CD4-positive, alpha-beta T cell treated with Interleukin-6 at 100 ng/mL for 8 hours (primary cell): ENCODE measurements around the gene H1-8.

ENCODE experiments used
- DNase-seq: peaks from one replicate; pipeline ENCODE4 v3.0.0-alpha.2; 2020; ENCODE audit warnings: mixed read lengths, low spot score

Gene H1-8

DNA sequence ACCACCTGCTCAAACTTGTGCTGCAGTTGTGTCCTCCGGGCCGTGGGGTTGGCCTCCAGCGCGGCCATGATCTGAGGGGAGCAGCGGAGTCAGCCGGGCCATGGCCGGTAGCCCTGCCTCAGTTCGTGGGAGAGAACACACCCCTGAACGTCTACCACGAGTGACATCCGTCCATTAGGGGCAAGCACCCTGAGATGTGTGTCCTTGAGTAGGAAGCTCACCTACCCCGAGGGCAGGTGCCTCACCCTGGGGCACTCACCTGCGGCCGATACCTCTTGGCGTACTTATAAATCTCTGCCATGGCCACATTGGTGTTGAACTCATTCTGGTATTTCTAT lies 13.4 kb downstream of the H1-8 start:
- no peak for DNase-seq

DNA sequence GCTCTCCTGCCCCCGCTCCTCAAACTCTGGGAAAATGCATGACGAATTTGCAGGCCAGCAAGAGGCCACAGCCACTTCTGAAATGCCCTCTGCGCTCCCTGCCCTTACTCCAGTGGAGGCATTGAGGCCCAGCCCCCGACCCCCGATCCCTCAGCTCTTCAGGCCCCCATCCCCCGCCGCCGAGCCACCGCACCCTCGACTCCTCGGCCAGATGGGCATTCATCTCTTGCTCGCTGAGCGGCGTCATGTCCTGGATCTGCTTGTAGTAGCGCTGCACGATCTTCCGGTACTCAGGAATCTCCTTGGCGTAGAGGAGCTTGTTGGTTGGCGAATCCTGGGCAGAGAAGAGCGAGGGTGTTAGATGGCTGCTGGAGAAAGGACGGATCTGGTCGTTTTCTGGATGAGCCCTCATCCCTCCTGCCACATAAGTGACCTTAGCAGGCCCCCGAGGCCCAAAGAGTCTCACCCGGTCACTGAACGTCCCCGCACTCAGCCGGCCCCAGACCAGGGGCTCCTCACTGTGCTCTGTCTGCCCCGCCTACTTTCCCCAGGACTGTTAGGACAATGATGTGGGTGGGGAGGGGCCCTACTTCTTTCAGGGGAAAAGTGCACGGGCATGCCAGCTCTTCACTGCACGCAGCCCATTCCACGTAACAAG lies 14.0 kb downstream of the H1-8 start:
- DNase-seq = no peak

DNA sequence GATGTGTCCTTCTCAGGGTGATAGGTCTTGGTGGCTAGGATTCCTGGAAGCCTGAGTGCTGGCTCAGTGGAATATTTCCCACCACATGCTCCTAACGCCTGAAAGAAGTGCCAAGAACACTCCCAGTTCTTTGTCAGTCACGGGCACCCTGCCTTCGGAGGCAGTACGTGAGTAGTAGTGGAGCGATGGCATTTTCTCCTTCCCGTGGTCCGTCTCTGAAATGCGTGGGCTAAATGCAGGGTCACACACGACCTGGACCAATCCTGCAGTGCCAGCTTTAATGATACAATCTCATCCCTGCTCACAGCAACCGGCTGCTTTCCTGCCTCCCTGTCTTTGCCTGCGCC lies 14.5 kb downstream of the H1-8 start:
- no peak for DNase-seq

DNA sequence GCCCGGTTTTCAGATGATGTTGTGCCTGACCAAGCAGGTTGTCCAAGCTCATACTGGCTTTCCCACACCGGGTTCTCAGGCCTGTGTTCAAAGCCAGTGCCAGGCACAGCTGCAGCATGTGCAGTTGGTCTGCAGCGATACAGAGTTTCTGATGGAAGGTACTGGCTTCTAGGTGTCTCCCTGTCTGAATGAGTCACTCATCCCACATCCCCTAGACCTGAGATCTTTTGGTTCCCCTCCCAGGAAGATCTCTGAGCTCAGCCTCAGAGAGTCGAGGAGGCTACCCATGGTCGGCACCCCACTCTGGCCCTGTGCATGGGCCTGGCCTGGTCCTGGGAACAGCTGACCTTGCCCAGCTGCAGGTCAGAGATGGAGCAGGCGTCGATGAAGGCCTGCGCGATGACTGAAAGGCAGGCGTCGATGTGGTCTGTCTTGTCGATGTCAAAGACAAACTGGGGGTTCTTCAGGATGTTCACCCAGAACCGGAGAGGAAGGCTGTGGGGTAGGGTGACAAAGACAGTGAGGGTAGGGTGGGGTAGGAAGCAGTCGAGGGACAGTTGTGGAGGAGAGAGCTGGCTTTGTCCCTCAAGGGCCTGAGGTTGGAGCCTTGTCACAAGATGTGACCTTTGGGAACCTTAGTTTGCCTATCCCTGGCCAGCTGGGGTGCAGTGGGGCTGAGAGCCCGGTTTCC lies 15.3 kb downstream of the H1-8 start:
- no peak for DNase-seq

DNA sequence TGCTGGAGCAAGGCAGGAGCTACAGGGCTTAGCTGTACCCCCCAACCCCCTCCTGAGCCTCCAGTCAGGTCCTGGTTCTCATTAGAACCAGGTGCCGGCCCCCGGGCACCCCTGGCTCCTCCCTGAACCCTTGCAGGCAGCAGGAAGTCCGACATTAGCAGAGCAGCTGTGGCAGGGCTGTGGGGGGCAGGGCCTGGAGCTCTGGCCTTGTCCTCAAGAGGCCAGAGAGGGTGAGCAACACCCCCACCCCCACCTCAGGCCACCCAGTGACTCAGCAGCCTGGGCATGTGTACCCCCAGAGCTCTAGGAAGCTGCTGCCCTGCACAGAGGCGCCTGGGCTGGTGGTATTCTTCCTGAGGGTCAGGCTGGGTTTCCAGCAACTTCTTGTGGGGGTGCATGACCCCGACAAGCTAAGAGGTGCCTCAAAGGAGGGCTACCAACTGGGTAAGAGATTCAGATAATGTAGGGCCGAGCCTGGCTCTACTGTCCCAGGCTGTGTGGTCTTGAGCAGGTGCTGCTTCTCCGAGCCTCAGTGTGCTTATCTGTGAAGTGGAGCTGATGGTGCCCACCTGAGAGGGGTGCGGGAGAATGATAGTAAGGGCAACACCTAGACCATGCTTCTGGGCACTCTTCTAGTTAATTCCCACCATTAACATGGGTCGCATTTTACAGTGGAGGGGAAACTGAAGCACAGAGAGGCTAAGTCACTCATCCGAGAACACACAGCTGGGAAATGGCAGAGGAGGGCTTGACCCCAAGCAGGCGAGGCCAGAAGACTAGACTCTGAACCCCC lies 16.0 kb downstream of the H1-8 start:
- DNase-seq = no peak

DNA sequence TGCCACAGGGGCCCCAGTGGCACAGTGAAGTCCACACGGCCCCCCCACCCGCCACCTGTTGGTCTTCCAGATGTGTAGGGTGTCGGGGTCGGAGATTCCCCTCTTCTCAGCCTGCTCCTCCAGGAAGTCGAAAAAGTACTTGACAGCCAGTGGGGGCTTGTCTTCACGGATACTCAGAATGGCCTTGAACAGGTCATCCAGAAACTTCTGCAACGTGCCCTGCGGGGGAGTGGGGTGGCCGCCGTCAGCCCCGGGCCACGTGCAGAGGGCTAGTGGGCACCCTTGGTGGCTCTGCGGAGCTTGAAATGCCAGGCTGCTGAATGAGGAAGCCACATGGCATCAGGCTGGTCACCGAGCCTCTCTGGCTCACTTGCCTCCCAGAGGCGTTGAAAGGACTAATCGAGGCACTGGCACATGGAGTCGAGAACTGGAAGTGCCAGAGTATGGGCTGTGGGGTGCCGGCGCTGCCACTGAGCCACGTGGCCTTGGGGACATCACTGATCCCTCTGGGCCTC lies 16.6 kb downstream of the H1-8 start:
- DNase-seq = no peak

DNA sequence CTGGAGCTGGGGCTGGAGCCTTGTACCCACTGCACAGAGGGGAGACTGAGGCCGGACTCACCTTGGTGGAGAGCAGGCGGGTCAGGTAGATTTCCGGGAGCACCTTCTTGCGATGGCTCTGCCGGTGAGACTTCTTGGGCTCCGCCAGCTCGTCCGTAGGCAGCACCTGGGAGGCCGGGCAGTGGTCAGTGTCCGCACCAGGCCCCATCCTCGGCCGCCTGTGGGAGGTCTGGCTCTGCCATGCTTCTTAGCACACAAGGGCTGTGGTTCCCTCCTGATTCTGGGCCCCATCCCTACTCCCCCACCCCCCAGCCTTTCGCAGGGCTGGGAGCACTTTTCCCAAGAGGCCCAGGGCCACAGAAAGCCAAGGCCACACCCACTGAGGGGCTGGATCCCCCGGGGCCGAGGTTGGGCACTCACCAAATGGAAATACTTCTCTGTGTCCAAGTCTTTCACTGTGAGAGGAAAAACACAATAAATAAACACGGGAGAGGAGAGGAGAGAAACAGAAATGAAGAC lies 17.4 kb downstream of the H1-8 start:
- DNase-seq = no peak

DNA sequence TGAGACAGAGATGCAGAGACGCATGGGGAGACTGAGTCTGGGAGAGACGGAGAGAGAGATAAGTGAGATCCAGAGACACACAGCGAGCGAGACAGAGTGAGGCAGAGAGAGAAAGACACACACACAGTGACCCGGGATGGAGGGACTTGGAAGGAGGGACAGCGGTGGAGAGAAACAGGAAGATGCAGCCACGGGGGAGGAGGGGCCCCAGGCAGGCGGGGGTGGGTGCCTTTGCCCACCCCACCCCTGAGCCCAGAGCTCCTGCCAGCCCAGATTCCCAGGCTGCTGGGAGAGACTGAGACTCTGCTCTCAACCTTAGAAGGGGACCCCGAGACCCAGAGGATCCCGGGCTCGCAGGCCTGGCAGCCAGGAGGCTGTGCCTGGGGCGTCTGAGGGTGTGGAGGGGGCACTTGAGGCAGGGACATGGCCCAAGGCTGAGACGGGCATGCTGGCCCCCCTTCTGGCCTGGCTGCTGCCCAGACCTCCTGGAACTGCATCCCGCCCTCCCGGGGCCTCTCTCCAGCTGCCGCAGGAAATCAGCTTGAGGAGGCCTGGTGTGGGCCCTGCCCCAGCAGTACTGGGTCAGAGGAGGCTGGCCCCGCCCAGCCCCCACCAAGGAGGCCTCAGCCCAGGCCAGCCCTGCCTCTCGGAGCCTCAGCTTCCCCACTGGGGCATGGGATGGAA lies 18.1 kb downstream of the H1-8 start:
- DNase-seq = no peak

DNA sequence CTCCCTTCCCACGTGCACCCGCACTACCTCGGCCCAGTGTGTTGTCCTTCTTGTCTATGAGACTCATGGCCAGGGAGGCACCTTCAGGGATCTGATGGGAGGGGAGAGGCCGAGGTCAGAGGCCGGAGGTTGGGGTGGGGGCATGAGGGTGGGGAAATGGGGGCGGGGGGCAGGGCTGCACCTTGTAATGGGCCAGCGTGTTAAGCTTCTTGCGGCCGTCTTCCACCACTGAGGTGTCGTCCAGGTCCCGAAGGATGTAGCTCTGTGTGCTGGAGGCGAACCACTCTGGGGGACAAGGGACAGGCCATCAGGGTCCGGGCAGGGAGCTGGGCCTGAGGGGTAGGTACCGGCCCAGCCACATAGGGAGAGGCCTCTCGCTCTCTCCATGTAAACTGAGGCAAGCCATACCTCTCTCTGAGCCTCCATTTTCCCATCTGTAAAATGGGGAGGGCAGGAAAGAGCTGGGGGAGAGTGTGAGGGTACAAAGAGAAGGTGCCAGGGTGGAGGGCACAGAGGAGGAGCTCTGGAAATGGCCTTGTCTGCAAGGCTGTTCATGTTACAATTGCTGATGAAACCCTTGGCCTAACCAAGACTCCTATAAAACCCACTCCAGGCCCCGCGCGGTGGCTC lies 18.8 kb downstream of the H1-8 start:
- no peak for DNase-seq

DNA sequence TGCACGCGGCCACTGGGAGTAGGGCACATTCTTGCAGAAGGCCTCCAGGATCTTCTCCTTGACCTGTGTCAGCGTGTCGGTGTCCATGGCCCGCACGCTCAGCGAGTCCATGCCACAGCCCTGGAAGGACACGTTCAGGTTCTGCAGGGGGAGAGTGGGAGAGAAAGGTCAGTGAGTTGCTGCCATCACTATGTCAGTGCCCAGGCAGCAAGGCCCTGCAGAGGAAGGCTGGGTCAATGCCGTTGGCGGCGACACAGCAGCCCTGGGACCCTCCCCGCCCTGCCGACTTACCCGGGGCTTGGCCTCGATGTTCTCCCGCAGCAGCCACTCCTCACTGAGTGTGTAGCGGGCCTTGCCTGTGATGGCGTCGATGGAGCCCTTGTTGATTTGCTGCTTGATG lies 19.8 kb downstream of the H1-8 start:
- DNase-seq = no peak

DNA sequence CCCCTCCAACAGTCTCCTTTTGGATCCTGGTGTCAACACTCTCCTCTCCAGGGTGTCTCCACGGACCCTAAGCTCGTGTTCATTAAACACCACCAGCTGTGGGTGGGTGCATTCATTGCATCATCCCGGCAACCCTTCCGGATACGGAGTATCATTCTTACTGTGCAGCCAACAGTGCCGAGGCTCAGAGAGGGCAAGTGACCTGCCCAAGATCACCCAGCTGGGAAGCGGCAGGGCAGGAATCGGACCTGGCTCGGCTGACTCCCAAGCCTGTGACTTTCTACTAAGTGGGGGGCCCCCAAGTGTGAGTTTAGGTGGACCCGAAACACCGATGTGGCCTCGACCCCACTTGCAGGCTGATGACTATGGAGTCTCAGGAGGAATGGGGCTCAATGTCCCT lies 20.4 kb downstream of the H1-8 start:
- DNase-seq = no peak

DNA sequence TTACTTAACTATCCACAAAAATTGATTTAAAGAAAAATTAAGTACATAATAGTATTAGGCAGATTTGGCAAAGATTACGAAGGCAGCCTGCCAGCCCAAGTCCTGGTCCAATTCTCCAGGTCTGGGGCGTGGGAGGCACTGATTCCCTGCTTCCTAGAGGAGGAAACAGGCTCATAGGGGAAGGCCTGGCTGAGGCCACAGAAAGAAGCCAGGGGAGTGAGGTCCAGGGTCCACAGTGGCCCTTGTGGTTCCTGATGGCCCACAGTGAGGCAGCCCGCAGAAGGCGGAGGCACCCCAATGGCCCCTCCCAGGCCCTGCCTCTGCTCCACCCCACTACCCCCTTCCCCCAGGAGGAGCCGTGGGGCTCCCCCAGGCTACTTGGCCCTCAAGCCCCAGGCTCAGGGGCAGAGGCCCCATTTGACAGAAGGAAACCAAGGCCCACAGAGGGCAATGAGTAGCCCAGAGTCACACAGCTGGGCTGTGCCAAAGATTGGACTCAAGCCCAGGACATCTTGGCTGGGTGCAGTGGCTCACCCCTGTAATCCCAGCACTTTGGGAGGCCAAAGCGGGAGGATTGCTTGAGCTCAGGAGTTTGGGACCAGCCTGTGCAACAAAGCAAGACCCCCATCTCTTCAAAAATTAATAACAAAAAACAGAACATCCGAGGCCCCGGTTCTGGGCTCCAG lies 21.0 kb downstream of the H1-8 start:
- DNase-seq = no peak

DNA sequence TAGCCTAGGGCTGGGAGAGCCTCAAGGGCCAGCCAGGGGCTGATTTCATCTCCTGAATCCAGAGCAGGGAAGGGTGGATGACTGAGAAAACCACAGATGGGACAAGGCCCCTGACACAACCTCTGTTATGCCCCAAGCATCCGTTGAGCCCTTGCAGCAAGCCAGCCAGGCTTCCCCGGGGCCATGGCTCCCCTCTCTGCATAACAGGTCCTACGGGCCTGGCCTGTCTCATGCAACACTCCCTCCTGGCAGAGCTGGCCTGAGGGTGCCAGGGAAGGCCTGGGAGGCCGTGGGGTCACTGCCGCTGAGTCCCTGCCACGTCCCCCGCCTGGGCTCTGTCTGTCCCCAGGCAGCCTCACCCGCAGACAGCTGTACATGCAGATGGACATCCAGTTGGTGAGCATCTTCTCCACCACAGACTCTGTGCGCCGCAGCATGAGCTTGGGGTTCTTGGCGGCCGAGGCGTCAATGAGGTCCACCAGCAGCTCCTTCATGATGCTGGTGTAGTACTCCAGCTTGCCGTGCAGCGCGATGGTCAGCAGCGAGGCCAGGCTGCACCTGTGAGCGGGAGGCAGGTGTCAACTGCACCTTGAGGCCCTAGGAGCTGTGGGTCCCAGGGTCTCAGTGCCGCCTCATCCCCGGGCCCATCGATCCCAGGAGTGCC lies 22.1 kb downstream of the H1-8 start:
- DNase-seq = no peak

DNA sequence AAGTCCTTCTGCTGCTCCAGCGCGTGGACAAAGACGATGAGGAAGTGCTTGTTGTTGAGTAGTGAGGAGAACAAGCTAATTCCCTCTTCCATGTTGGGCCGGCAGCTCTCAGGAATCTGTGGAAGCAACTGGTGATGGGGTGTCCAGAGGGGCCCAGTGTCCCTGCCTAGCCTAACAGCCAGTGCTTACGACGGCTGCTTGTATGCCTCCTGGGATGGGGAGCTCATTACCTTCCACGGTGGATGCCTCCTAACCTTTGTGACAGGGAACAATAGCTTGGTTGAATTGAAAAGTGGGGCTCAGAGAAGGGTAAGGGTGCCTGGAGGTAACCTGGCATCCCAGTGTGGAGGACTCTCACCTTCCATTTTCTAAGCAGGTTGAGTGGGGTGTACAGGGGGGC lies 22.9 kb downstream of the H1-8 start:
- no peak for DNase-seq

DNA sequence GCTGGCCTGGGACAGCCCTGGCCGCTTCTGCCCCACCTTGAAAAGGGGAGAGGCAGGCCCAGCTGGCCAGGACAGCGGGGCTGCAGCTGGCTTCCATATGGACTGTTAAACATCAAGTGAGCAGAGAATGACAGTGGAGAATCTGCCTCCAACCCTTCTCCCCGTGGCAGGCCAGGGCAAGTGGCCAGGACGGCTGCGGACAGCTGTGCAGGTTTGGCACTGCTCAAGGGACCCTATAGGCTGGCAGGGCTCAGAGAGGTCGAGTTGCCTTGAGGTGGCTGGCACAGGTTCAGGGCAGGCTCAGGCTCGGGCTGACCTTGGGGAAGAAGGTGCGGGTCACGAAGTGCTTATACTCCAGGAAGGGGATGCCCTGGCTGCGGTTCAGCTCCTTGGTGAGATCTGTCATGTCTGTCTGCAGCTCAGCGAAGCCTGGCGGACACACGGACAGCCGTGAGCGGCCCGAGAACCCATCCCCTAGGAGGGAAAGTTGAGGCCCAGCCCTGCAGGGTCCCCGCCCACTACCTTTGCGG lies 24.3 kb downstream of the H1-8 start:
- no peak for DNase-seq

DNA sequence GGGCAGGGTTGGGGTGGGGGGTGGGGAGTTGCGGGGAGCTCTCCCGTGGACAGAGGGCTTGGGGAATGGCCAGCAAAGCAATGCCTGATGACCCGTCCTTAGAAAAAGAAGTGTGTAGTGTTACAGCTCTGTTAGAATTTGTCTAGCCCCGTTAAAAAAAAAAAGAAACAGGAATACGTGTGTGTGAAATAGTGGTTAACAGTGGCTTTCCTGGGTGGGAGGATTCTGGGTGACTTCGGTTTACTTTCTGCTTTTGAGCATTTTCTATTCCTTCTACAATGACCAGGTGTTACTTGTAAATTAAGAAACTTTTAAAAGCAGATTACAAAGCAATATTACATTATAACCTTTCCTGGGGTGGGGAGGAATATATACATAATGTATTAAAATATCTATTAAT lies 25.0 kb downstream of the H1-8 start:
- no peak for DNase-seq

DNA sequence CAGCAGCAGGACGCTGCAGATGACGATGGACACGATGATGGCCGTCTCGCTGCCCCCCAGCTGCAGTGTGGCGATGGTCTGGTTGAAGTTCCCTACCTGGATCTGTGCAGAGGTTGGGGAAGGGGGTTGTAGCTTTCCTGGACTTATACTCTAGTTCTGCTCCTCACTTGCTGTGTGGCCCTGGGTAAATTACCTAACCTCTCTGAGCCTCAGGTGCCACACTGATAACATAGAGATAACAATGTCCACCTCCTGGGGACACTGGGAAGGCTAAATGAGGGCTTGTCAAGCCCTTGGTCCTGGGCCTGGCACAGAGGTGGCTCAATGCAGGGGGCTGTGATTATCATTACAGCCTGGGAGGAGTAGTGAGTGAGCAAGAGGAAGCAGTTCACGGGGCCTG lies 26.9 kb downstream of the H1-8 start:
- no peak for DNase-seq

DNA sequence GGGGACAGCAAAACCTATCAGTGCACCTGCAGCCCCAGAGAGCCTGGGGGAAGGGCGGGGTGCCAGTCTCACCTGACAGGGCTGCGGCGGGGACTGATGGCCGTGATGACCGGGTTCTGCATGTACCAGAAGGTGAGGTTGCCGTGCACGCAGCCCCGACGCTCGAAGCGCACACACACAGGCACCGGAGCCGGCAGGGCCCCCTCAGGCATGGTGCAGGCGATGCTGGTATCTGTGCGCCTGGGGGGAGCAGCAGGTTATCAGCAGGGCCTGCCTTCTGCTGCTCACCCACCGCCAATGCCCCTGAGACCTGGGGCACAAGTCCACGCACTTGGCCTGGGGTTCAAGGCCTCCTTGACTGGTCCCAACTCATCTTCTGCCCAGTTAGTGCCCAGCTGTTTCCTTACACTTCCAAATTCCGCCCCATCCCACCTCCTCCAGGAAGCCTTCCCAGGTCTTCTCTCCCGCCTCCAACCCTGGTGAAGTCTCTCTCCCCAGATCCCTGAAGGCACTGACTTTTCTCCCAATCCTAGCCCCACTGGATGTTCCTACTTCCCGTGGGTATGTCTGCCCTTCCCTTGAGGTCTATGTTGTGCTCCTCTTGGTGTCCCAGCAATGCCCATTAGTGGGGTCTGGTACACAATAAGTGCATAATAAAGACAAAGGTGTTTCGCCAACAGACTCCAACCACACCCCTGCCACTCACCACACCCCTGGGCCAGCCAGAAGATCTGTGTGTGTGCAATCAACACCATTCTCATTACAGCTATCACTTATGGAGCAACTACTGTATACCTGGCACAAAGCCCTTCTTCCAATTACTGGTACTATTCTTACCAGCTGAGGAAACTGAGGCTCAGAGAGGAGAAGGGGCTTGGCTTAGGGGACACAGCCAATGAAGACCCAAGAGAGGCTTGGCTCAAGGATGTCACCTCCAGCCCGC lies 28.9 kb downstream of the H1-8 start:
- no peak for DNase-seq

DNA sequence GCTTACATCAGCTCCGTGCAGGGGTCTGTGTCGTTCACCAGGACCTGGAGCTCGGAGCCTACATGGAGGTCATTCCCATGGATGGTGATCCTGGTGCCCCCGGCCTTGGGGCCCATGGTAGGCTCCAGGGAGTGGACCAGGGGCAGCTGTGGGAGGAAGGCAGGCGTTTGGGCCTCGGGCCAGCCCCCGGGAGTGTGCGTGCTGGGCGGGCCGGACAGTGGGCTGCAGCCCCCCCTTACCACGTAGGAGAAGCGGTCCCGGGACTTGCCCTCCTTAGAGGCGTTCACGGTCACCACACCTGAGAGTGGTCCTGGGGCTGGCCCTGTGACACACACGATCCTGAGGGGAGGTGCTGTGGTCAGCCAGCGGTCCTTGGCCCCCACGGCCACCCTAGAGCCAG lies 29.6 kb downstream of the H1-8 start:
- DNase-seq = no peak
